Activated gamma-delta T cell treated with anti-CD3 and anti-CD28 coated beads, Interleukin-2, amount 50 U/mL, for 16 hours (primary cell): ENCODE data around the gene HAGHL.
A peak's percentile ranks its signal among the peaks of the same experiment; 100 is the strongest.

ENCODE experiments used
- DNase-seq: peaks from one replicate; pipeline ENCODE4 v3.0.0-alpha.2; 2020; ENCODE audit warnings: low read depth

Gene HAGHL, protein sequence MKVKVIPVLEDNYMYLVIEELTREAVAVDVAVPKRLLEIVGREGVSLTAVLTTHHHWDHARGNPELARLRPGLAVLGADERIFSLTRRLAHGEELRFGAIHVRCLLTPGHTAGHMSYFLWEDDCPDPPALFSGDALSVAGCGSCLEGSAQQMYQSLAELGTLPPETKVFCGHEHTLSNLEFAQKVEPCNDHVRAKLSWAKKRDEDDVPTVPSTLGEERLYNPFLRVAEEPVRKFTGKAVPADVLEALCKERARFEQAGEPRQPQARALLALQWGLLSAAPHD

DNA sequence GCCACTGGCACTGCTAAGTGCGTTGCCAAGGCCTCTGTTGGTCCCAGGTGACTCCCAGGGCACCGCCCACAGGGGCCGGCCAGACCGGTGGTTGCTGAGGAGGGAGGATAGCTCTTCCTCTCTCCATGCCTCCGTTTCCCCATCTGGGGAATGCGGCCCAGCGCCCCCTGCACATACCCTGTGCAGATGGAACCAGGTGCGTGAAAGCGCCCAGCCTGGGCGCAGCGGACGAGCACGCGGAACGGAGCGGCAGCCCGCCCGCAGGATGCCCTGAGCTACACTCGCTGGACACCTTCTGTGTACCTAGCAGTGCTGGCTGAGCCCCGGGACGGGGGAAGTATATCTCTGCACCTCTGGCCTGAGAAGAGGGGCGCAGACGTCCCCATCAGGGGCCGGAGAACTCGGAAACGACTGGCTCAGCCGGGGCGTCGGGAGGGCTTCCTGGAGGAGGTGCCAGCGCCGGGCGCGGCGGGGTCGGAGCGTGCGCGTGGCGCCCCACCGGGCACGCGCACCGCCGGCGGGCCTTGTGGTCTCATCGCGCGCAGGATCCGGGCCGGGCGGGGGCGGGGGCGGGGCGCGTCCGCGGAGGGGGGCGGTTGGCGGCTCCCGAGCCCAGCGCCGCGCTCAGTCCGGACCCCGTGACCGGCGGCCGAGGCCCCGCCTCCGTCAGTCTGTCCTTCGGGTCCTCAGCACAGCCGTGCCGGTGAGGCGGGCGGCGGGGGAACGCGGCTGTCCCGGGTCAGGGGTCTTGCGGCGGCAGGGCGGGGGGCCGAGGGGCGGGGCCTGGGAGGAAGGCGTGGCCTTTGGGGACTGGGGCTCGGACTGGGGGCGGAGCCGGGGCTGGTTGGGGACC lies at the start of gene HAGHL, which contains the start of gene CCDC78:
HAGHL (plus strand) TSS at position 669 of the 853 bp plus-strand sequence. CDS start 404 bp downstream, outside the sequence.
CCDC78 (minus strand) TSS at position 6 of the 853 bp plus-strand sequence. CDS start 76 bp downstream, outside the sequence.
- peak; percentile 46 for DNase-seq

DNA sequence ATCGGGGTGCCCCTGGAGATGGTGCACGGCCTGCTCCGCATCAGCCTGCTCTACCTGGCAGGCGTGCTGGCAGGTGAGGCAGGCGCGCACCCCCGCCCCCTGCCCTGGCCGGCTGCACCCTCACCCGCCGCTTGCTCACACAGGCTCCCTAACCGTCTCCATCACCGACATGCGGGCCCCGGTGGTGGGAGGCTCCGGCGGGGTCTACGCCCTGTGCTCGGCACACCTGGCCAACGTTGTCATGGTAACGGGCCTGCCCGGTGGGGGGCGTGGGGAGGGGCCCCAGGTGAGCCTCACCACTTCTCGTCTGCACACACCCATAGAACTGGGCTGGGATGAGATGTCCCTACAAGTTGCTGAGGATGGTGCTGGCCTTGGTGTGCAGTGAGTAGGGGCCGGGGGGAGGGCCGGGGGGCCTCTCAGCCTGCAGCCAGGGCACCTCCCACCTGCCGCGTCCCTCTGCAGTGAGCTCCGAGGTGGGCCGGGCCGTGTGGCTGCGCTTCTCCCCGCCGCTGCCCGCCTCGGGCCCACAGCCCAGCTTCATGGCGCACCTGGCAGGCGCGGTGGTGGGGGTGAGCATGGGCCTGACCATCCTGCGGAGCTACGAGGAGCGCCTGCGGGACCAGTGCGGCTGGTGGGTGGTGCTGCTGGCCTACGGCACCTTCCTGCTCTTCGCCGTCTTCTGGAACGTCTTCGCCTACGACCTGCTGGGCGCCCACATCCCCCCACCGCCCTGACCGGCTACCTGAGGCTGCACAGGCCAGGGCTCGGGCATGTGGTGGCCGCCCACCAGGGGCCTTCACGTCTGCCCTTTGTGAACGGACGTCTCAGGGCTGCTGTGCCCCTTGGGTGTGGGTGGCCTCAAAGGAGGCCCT lies 49.4 kb upstream of the HAGHL start:
- DNase-seq: no peak

DNA sequence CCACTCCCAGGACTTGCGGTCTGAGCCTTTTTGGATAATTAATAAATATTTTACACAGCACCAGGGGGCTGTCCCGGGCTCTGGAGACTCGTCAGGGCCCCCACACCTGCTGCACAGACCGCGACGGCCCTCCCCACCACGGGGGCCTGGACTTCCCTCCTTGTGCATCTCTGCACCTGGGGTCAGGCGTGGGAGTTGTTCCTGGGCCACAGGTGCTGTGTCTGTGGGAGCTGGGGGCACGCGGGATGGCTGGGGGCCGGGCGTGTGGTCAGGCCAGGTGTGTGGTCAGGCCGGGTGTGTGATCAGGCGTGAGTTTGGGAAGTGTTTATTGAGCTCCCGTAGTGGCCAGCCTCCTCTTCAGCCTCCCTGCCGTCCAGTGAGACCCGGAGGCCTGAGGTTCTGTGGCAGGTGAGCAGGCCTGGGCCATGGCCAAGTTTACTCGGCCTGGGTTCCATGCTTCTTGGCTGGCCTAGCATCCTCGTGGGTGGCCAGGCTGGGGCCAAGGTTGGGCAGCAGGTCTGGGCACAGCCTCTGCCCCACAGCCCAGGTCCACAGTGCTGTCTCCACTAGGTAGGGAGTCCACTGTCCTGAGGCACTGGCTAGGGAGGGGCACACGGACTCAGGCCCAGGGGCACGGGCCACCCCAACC lies 48.6 kb upstream of the HAGHL start:
- no peak for DNase-seq

DNA sequence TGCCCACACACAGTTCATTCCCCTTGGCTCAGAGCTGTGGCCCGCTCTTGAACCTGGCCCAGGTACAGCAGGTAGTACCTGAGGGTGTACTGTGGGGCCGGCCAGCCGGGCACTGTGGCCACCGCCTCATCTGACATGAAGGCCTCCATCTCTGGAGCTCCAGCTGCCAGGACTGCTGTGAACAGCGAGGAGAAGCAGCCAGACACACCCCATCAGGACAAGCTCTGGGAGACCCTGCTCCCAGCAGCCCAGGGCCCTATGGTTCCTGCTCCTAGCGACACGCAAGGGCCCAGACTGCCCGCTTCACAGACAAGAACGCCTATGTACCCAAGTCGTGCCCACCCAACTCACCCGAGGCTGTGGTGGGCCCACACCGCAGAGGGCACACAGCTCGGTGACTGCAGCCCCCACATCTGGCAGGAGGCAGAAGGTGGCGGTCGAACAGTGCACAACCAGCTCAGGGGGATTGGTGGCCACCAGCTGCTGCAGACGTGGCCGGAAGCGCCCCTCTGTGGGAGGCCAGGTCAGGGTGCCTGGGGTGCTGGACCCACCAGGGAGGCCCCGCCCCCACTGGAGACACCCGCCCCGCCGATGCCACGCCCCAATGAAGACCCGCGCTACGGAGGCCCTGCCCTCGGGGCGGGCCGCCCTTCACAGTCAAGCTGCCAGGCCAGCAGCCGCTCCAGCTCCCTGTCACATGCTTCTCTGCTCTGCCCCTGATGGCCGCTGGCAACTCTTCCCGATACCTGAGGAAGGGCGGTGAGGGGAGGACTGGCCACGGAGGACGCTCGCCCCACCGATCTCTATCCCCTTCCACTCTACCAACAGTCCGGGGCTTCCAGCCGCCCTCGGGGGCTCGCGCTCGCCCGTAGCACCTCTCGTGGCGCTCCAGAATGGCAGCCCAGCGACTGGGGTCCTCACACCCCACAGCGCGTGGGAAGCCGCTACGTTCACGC lies 47.8 kb upstream of the HAGHL start:
- no peak for DNase-seq

DNA sequence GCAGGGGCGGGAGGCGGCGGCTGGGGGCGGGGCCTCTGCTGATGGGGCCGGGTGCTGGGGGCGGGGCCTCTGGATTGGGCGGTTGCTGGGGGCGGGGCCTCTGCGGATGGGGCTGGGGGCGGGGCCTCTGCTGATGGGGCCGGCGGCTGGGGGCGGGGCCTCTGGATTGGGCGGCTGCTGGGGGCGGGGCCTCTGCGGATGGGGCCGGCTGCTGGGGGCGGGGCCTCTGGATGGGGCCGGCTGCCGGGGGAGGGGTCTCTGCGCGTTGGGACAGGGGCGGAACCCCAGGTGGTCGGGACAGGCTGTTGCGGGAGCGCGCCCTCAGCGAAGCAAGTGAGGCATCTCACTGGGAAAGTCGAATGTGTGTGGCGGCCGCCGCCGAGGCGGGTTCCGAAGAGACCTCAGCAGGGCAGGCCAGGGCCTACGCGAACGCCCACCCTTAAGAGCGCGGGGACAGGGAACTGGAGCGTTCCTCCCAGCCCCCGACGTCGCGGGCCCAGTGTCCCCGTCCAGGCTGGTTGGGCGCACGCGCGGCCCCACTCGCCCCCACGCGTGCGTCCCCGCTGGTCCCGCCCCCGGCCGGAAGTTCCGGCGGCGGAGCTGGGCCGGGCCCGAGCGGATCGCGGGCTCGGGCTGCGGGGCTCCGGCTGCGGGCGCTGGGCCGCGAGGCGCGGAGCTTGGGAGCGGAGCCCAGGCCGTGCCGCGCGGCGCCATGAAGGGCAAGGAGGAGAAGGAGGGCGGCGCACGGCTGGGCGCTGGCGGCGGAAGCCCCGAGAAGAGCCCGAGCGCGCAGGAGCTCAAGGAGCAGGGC lies 46.9 kb upstream of the HAGHL start, which contains the start of gene STUB1:
STUB1 (plus strand) TSS at position 597 of the 811 bp plus-strand sequence; CDS start at position 713, 116 bp downstream.
- peak; percentile 79 for DNase-seq

DNA sequence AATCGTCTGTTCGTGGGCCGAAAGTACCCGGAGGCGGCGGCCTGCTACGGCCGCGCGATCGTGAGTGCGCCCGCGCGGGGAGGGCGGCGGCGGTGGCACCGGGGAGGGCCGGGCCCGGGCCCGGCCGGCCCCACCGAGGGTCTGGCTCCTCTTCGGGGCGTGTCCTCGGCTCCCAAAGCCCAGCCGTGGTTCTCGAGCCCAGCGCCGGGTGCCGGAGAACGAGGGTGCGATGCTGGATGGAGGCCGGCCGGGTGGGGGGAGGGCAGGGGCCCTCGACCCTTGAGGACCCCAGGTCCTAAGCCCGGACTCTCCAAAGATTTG lies 46.3 kb upstream of the HAGHL start:
- no peak for DNase-seq

DNA sequence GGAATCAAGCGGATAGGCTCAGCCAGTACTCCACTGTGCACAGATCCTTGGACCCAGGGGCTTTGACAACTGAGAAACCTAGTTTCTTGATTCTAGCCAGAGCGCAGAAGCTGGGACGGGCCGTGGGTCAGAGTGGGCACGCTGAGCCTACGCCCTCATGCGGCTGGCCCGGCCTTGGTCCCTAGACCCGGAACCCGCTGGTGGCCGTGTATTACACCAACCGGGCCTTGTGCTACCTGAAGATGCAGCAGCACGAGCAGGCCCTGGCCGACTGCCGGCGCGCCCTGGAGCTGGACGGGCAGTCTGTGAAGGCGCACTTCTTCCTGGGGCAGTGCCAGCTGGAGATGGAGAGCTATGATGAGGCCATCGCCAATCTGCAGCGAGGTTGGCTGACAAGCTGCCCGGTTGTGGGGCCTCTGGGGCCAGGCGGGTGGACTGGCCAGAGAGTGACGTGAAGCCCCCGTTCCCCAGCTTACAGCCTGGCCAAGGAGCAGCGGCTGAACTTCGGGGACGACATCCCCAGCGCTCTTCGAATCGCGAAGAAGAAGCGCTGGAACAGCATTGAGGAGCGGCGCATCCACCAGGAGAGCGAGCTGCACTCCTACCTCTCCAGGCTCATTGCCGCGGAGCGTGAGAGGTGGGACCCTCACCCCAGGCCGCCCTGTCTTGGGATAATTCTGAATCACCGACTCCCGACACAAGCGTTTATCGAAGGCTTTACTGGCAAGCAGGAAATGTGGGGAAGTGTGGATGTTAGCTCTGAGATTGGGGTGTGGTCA lies 45.8 kb upstream of the HAGHL start:
- DNase-seq: no peak

DNA sequence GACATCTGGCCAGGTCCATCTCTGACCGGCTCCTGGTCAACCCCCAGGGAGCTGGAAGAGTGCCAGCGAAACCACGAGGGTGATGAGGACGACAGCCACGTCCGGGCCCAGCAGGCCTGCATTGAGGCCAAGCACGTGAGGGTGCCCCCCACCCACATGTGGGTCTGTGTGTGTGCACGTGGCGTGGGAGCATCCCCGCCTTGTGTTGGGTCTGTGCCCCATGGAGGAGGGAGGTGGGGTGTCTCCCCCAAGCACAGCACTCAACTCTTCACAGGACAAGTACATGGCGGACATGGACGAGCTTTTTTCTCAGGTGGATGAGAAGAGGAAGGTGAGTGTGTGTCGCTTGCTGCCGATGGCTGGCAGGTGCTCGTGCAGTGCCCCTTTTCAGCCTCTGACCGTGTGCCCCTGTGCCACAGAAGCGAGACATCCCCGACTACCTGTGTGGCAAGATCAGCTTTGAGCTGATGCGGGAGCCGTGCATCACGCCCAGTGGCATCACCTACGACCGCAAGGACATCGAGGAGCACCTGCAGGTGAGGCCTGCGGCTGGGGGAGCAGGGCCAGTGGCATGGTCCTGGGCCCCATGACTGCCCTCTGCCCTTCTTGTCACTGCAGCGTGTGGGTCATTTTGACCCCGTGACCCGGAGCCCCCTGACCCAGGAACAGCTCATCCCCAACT lies 45.0 kb upstream of the HAGHL start:
- no peak for DNase-seq

DNA sequence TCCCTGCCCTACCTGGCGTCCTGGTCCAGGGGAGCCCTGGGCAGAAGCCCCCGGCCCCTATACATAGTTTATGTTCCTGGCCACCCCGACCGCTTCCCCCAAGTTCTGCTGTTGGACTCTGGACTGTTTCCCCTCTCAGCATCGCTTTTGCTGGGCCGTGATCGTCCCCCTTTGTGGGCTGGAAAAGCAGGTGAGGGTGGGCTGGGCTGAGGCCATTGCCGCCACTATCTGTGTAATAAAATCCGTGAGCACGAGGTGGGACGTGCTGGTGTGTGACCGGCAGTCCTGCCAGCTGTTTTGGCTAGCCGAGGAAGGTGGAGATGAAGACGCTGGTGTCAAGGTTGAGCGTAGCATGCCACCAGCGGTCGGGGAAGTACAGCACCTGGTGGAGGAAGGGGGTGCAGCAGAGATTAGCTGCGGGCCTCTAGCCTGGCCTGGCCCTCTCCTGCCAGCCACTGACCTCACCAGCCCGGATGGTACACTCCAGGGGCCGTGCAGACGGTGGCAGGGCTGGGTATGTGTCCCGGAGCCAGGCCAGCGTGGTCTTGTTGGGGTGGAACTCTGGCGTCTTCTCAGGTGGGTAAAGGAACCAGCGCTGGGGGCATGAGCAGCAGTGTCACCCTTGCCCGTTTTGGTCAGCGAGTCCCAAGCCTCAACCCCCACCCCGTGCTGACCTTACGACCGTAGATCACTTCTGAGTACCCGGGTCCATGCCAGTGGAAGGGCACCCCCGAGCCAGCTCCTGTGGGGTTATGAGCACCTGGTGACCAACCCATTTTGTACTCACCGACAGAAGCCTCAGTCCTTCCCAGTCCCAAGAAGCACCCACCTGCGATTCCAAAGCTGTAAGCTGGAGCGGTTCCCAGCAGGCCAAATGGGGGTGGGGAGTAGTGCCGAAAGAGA lies 44.2 kb upstream of the HAGHL start:
- DNase-seq: no peak

DNA sequence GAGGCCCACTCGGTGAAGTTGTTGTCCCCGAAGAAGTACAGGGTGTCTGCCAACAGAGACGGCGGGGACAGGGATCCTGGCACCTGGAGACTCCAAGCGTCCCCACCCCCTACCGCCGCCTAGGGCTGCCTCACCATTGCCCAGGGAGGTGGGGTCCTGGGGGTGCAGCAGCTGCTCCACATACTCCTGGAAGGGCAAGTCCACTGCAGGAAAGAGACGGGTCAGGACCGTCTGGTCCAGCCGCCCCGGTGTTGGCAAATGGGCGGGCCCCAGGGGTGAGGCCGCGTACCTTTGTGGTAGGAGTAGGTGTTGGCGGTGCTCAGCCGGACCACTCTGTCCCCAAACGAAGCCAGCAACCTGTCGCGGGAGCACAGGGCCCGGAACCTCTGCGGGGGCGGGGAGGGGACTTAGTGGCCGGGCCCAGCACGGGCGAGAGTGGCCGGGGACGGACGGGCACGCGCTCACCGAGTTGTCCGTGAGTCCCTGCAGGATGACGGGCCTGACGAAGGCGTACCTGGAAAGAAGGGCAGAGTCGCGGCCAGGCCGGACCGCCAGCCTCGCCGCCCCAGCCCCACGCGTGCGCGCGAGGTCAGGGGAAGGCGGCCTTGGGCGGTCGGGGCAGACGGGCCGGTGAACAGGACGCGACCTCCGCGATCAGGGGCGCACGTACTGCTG lies 43.4 kb upstream of the HAGHL start:
- DNase-seq: no peak

DNA sequence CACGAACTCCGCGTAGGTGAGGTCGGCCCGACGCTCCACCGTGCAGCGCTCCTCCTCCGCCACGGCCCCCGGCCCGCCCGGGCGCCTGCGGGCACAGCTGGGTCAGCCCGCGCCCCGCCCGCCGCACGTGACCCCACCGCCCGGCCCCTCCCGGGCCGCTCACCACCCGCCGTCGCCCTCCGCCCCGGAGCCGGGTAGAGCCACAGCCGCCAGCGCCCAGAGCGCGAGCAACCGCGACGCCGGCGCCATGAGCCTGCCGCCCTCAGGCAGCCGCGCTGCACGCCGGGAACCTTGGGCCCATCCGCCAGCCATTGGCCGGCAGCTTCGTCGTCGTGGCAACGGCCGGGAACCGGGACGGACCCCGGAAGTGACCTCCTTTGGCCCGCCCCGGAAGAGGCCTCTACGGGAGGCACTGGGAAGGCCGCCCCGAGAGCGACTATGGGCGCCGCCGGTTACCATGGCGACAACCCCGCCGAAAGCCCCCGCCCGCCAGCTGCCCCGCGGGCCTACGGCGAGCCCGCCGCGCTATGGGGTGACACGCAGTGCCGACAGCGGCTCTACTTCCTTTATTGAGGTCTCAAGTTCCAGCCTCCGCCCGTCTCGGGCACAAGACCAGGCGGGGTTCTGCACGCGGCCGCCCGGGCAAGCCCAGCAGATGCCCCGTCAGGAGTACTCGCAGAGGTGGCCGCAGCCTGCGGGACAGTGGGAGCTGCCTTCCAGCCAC lies 42.7 kb upstream of the HAGHL start, which contains the start of gene JMJD8:
JMJD8 (minus strand) TSS at position 264 of the 724 bp plus-strand sequence; CDS start at position 249, 15 bp downstream.
- DNase-seq: peak; percentile 96

DNA sequence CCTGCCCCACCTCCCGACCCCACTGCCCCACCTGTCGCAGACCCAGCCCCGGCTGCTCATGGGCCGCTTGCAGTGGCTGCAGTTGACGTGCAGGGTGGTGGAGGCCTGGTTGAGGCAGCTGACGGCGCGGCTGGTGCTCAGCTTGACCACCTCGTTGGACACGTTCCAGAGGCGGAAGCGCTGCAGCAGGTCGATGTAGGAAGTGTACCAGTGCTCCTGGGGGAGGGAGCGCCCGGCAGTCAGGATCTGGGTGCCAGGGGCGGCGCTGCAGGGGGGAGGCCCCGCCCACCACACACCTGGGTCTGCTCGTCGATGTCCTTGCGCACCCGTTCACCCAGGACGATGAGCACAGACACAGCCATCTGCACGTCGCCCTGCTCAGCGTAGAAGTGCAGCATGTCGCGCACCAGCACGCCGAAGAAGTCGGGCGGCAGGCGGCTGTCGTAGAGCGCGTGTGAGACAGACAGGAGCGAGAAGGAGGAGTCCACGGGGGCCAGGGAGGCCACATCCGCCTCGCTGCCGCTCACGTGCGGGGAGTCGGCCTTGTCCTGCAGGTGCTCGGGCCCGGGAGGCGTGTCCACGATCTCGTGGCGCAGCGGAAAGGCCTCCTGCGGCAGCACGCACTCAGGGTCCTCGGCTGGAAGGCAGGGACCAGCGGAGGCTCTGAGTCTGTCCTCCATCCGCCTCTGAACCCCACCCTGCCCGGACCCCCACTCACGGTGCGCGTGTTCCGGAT lies 41.8 kb upstream of the HAGHL start:
- DNase-seq: no peak

DNA sequence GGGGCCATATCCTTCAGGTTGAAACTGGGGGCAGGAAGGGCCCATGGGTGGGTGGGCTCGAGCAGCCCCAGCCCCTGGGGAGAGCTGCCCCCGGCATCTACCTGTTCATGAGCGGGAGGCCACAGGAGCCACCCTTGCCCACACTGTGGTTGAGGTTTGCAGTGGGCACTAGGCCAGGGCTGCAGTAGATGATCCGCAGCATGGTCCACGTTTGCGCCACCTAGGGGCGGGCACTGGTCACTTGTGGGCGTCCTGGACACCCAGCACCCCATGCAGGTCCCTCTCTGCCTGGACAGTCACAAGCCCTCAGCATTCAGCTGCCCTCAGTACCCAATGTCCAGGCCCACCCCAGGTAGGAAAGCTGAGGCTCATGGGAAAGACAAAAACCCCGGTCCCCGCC lies 40.9 kb upstream of the HAGHL start:
- no peak for DNase-seq

DNA sequence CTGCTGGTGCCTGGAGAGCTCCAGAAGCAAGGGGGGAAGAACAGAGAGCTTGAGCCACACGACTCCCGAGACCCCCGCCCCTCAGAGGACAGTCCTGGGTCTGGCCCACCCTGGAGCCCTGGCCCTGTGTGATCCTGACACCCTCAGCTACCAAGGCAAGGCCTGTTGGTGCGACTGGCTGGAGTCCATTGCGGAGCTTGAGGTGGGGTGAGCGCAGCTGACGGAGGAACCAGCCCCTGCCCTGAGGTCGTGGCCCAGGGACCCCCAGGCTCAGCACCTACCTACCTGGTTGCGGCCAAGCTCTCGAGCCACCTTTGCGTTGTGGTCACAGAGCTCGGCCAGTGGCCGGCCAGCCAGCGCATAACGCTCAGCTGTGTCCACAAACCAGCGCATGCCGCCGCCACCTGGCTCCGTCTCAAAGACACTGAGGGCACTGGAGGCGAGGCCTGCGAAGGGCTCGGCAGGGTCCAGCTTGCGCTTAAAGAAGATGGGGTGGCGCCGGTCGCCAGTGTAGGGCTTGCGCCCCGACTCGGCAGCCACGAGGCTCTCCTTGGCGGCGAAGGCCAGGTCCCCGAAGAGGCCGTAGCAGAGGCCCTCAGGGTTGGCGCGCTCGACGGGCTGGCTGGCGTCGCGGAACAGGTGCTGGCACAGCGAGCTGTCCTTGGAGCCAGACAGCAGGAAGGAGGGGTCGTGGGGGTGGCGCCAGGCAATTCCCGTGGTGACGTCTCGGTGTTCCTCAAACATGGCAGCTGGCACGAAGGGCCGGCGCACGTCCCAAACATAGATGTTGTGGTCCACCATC lies 40.2 kb upstream of the HAGHL start:
- DNase-seq: no peak
